Cardiac fibroblast (primary cell): ENCODE measurements around the gene CMKLR1.
A peak's percentile ranks its signal among the peaks of the same experiment; 100 is the strongest.

ENCODE experiments used
- DNase-seq, 2 donors: peaks; one replicate each; pipeline versions ENCODE4 v3.0.0 to v3.0.0-alpha.2; 2010; ENCODE audit warnings: low read depth in 2 of 2
- H3K4me3 ChIP-seq, 2 donors: replicated peaks in 1 of 2; 1 replicate in 1 of 2; 2 replicates in 1 of 2; pipeline ENCODE4 v1.5.1; 2011; ENCODE audit warnings: low read depth in 2 of 2, low read length in 2 of 2, mild to moderate bottlenecking in 2 of 2, moderate library complexity in 1 of 2
- TF ChIP-seq, protein P1 (sequence below): IDR thresholded peaks from one replicate; pipeline ENCODE4 v1.5.1; 2011; ENCODE audit warnings: low read depth, mild to moderate bottlenecking, low read length, inconsistent platforms

Gene CMKLR1

GRCh38 chr12:108379823-108380222, 40.7 kb upstream of the CMKLR1 start:
- DNase-seq, result no peak
- TF ChIP-seq, protein P1, sequence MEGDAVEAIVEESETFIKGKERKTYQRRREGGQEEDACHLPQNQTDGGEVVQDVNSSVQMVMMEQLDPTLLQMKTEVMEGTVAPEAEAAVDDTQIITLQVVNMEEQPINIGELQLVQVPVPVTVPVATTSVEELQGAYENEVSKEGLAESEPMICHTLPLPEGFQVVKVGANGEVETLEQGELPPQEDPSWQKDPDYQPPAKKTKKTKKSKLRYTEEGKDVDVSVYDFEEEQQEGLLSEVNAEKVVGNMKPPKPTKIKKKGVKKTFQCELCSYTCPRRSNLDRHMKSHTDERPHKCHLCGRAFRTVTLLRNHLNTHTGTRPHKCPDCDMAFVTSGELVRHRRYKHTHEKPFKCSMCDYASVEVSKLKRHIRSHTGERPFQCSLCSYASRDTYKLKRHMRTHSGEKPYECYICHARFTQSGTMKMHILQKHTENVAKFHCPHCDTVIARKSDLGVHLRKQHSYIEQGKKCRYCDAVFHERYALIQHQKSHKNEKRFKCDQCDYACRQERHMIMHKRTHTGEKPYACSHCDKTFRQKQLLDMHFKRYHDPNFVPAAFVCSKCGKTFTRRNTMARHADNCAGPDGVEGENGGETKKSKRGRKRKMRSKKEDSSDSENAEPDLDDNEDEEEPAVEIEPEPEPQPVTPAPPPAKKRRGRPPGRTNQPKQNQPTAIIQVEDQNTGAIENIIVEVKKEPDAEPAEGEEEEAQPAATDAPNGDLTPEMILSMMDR, result no peak

DNA sequence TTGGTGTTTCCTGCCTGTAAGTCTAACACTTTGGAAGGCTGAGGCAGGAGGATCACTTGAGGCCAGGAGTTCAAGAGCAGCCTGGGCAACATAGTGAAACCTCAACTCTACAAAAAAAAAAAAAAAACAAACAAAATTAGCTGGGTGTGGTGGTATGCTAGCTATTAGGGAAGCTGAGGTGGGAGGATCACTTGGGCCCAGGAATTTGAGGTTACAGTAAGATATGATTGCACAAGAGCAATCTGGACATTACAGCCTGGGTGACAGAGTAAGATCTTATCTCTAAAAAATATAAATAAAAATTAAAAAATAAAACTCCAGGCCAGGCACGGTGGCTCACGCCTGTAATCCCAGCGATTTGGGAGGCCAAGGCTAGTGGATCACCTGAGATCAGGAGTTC, 39.8 kb upstream of the CMKLR1 start:
- DNase-seq, result no peak
- no peak overlapping the region for H3K4me3 ChIP-seq
- TF ChIP-seq, protein P1, result no peak

More at GRCh38 chr12:108379823-108380222, 40.7 kb upstream of the CMKLR1 start:
- no peak overlapping the region for H3K4me3 ChIP-seq

- TF ChIP-seq, protein P1, result no peak
- H3K4me3 ChIP-seq, result no peak overlapping the region
- DNase-seq, result no peak
These were observed 38.1 kb upstream of the CMKLR1 start for GRCh38 chr12:108377260-108377659.

GRCh38 chr12:108375986-108376663, 37.0 kb upstream of the CMKLR1 start:
- TF ChIP-seq, protein P1, result no peak
- H3K4me3 ChIP-seq, result no peak overlapping the region
- DNase-seq, result peak in 1 of 2 donors; percentile 3

- TF ChIP-seq, protein P1, result no peak
- H3K4me3 ChIP-seq, result no peak overlapping the region
- DNase-seq, result no peak
These were observed 35.6 kb upstream of the CMKLR1 start for GRCh38 chr12:108374596-108375320.

- DNase-seq, result no peak
These were observed 34.0 kb upstream of the CMKLR1 start for GRCh38 chr12:108373111-108373510.

More at GRCh38 chr12:108373111-108373510, 34.0 kb upstream of the CMKLR1 start:
- TF ChIP-seq, protein P1, result no peak
- H3K4me3 ChIP-seq, result no peak overlapping the region
